ENCODE measurements around the gene SLC30A2. TPM values are rescaled to one million over a fixed set of nuclear protein-coding genes. Genes with fewer than 3 reads are reported as not detected.

The SLC30A2 gene
- total RNA-seq, 2 donors from 2014 or later: not detected

- DNase-seq (ENCODE audit: low spot score) (no peak), ATAC-seq (ENCODE audit: insufficient number of reproducible peaks, low FRiP score, low read depth) (no peak)
- H3K27me3 ChIP-seq (replicated peaks; ENCODE audit: insufficient read depth): peaks cover 9% of the 10 kb centered on the region
- H3K9me3 ChIP-seq: no peaks in the 10 kb centered on the region
- H3K4me1 ChIP-seq (ENCODE audit: control insufficient read depth in 1 of 2, low read depth in 2 of 2): peaks cover 0 to 9% of the 10 kb centered on the region in 2 donors
- H3K36me3 ChIP-seq: no peaks in the 10 kb centered on the region
- no peak for TF ChIP-seq CTCF (IDR thresholded peaks at IDR 0.05)
- no peak overlapping the region for H3K27ac ChIP-seq
- H3K4me3 ChIP-seq: no peak overlapping the region
Measured at GRCh38 chr1:26046246-26047095, 553 bp upstream of the SLC30A2 start.

- peaks cover 9% of the 10 kb centered on the region for H3K27me3 ChIP-seq (replicated peaks; ENCODE audit: insufficient read depth)
- DNase-seq (ENCODE audit: low spot score): no peak
- ATAC-seq (ENCODE audit: insufficient number of reproducible peaks, low FRiP score, low read depth): no peak
Measured at GRCh38 chr1:26044971-26045721, 772 bp downstream of the SLC30A2 start.

GRCh38 chr1:26044414-26044813 lies 1.5 kb downstream of the SLC30A2 start:
- TF ChIP-seq CTCF (IDR thresholded peaks at IDR 0.05): no peak
- ATAC-seq (ENCODE audit: insufficient number of reproducible peaks, low FRiP score, low read depth): no peak
- Histone ChIP-seq H3K36me3 (no peaks in the 10 kb centered on the region), H3K4me3 (no peak overlapping the region), H3K27ac (no peak overlapping the region), H3K9me3 (no peaks in the 10 kb centered on the region), H3K4me1 (ENCODE audit: control insufficient read depth in 1 of 2, low read depth in 2 of 2) (peaks cover 0 to 9% of the 10 kb centered on the region in 2 donors), H3K27me3 (replicated peaks; ENCODE audit: insufficient read depth) (peaks cover 9% of the 10 kb centered on the region)
- no peak for DNase-seq (ENCODE audit: low spot score)

More at GRCh38 chr1:26044971-26045721, 772 bp downstream of the SLC30A2 start:
- Histone ChIP-seq H3K36me3 (no peaks in the 10 kb centered on the region), H3K4me1 (ENCODE audit: control insufficient read depth in 1 of 2, low read depth in 2 of 2) (peaks cover 0 to 9% of the 10 kb centered on the region in 2 donors), H3K27ac (no peak overlapping the region), H3K9me3 (no peaks in the 10 kb centered on the region), H3K4me3 (no peak overlapping the region)
- no peak for TF ChIP-seq CTCF (IDR thresholded peaks at IDR 0.05)

- Histone ChIP-seq H3K36me3 (no peaks in the 10 kb centered on the region), H3K4me1 (ENCODE audit: control insufficient read depth in 1 of 2, low read depth in 2 of 2) (peaks cover 0 to 9% of the 10 kb centered on the region in 2 donors), H3K27me3 (replicated peaks; ENCODE audit: insufficient read depth) (peaks cover 9% of the 10 kb centered on the region), H3K4me3 (no peak overlapping the region), H3K27ac (no peak overlapping the region), H3K9me3 (no peaks in the 10 kb centered on the region)
- TF ChIP-seq CTCF (IDR thresholded peaks at IDR 0.05): no peak
- ATAC-seq (ENCODE audit: insufficient number of reproducible peaks, low FRiP score, low read depth) (no peak), DNase-seq (ENCODE audit: low spot score) (no peak)
Measured at GRCh38 chr1:26043765-26044164, 2.2 kb downstream of the SLC30A2 start.

GRCh38 chr1:26041978-26042377 lies 3.9 kb downstream of the SLC30A2 start:
- DNase-seq (ENCODE audit: low spot score) (no peak), ATAC-seq (ENCODE audit: insufficient number of reproducible peaks, low FRiP score, low read depth) (no peak)
- peaks cover 0 to 9% of the 10 kb centered on the region in 2 donors for H3K4me1 ChIP-seq (ENCODE audit: control insufficient read depth in 1 of 2, low read depth in 2 of 2)
- H3K9me3 ChIP-seq: no peaks in the 10 kb centered on the region
- peaks cover 9% of the 10 kb centered on the region for H3K27me3 ChIP-seq (replicated peaks; ENCODE audit: insufficient read depth)
- no peak overlapping the region for H3K4me3 ChIP-seq
- H3K27ac ChIP-seq: no peak overlapping the region
- TF ChIP-seq CTCF (IDR thresholded peaks at IDR 0.05): no peak
- H3K36me3 ChIP-seq: no peaks in the 10 kb centered on the region
